ELR (cell line): ENCODE results near the gene IMPA2.
"Not testable (repeated sequence)": the region's sequence is repeated elsewhere in the genome, so short reads cannot be mapped to it uniquely, and the experiment has no call there.

ENCODE experiments used
- DNase-seq: peaks from one replicate; pipeline ENCODE4 v3.0.0-alpha.2; 2015; ENCODE audit warnings: low read depth

The IMPA2 gene

GRCh38 chr18:12028040-12028628 lies 46.8 kb downstream of the IMPA2 start:
- DNase-seq, result no peak

DNA sequence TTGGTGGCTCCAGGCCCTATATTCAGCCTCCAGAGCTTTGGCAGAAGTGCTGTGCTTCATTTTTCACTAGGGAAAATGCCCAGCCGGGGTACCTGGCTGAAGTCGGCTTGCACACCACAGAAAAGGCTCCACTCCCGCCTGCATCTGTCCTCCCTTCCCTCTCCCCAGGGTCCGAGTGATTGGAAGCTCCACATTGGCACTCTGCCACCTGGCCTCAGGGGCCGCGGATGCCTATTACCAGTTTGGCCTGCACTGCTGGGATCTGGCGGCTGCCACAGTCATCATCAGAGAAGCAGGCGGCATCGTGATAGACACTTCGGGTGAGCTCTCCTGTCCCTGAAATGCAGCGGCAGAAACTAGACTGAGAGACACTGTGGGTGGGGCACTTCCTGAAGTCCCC lies 47.4 kb downstream of the IMPA2 start:
- DNase-seq, result no peak

- DNase-seq, result no peak
Observed at GRCh38 chr18:12029786-12030584, 48.7 kb downstream of the IMPA2 start.

GRCh38 chr18:12030670-12031069 lies 49.4 kb downstream of the IMPA2 start:
- DNase-seq, result no peak

GRCh38 chr18:12031181-12031580 lies 49.9 kb downstream of the IMPA2 start:
- DNase-seq, result no peak

- DNase-seq, result no peak
Observed at GRCh38 chr18:12031846-12032245, 50.5 kb downstream of the IMPA2 start.

- DNase-seq, result peak; percentile 42
Observed at GRCh38 chr18:12032786-12033642, 51.7 kb downstream of the IMPA2 start.

GRCh38 chr18:12033643-12034025 lies 52.3 kb downstream of the IMPA2 start:
- DNase-seq, result no peak

GRCh38 chr18:12034241-12035100 lies 53.2 kb downstream of the IMPA2 start:
- no peak for DNase-seq

GRCh38 chr18:12035481-12035880 lies 54.2 kb downstream of the IMPA2 start:
- no peak for DNase-seq

GRCh38 chr18:12036201-12036751 lies 55.0 kb downstream of the IMPA2 start:
- DNase-seq, result no peak

DNA sequence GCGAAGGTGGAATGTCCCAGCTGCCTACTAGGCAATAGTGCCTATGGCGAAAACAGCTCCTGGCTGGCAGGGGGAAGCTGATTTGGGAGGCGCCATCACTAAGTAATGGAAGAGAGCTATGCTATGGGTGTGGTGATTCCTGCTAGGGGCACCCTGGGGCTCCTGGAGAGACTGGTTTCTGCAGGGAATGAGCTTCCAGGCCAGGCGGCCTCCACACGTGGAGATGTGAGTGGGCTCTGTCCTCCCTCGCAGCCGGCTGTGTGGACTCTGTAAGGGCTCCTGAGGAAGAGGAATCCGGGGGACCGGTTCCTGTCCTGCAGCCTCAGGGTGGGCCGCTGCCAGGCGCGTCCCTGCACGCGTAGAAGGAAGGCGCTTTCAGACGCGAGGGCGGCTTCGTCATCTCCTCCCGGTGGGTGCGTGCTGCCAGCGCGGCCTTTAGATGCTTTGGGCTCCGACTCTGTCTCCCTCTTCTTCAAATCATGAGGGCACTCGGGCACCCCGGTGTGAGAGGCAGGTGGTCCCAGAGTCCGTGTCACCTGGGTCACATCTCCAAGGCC lies 56.9 kb downstream of the IMPA2 start:
- DNase-seq, result peak; percentile 37

DNA sequence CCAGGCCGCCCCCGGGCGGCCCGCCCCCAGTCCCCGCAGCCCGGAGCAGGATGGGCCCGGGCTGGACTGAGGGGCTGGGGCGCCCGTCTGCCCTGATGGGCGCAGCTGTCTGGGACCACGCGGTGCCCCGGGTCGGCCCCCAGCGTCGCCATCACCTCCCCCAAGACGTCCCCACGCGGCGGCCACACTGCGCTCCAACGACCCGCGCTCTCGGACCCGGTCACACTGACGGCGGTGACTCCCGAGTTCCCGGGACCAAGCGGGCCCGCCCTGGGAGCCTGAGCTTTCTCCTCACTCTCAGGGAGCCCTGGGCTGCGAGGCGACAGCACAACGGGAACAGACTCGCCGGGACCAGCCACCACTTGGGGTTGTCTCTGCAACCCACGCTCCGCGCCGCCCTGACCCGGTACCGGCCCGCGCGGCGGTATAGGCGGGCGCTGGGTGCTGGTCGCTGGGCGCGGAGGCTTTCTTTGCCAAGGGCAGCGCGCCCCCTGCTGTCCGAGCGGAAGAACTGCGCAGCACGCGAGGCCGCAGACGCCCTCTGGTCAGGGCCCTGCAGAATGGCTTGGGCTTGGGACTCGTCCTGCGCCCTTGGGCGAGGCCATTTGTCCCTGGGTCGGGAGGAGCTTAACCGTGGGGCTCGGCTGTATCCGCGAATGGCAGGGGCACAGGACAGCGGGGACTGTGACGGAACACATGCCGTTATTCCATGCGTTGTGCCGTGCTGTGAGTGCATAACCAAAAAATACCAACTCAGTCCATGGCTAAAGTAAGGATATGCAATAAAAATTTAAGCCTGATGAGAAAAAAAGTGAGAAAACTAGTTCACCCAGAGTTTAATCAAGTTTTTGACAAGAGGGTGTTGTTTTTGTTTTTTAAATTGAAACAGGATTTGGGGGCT lies 57.6 kb downstream of the IMPA2 start:
- DNase-seq, result peak; percentile 81

GRCh38 chr18:12039540-12039930 lies 58.2 kb downstream of the IMPA2 start:
- not testable (repeated sequence) for DNase-seq

DNA sequence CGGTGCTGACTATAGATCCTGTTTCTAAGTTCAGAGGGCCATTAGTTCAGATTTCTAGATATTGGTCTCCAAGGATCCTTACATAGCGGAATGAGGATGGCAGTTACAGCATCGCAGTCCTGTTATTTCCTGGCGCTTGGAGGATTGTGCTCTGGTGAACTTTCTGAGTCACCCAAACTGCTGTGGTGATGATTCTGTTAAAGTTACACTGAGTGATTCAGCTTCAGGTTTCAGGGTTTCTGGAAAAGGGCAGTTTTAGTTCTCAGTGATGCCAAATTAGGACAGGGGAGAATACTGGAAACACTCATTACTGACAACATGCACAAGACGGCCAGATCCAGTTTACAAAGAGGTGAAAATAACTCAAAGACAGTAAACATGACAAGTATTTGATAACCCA lies 60.3 kb downstream of the IMPA2 start:
- peak; percentile 85 for DNase-seq

GRCh38 chr18:12043811-12044210 lies 62.5 kb downstream of the IMPA2 start:
- no peak for DNase-seq

GRCh38 chr18:12044591-12044990 lies 63.3 kb downstream of the IMPA2 start:
- no peak for DNase-seq

GRCh38 chr18:12046046-12046750 lies 64.9 kb downstream of the IMPA2 start:
- no peak for DNase-seq

GRCh38 chr18:12046751-12047335 lies 65.5 kb downstream of the IMPA2 start:
- peak; percentile 14 for DNase-seq
